ENCODE results near the gene CSMD2. TPM values are rescaled to one million over a fixed set of nuclear protein-coding genes. Genes with fewer than 3 reads are reported as not detected.

The CSMD2 gene
- total RNA-seq, 1 experiment from 2014 or later, result 0.22 TPM

DNA sequence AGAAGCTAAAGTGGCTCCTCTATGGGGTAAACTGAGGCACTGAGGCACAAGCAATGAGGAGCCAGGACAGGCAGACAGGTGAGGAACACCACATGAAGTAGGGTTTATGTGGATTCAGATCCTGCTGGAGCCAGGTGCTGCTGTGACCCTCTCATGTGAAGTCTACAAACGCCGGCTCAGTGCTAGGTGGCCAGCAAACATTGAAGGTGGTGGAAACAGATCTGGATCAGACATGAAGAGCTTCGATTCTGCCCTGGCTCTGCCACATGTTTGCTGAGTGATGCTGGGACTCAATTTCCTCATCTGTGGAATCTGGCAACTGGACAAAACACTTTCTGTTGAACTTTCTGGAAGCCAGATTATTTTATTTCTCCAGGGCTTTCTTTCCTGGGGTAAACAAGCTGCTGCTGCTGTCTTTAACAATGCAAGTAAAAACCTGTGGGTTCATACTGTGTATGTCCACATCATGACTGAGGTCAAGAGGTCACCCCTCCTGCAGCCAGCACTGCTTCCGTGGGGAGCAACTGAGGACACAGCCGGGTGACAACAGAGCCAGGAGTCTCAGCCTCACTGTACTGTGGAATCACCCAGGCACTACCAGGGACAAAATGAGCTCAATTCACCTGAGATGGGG lies 267.8 kb downstream of the CSMD2 start:
- RAD21 ChIA-PET (ENCODE audit: low non-redundant PET in 1 of 2, low total read pairs in 2 of 2, uncharacterized antibody in 2 of 2, unreplicated experiment in 2 of 2), result no interaction called here
- no peaks in the 10 kb centered on the region for H3K9me3 ChIP-seq (ENCODE audit: control insufficient read depth in 1 of 2, insufficient read depth in 1 of 2, low read depth in 1 of 2, low read length in 2 of 2)
- no peak overlapping the region for H3K9ac ChIP-seq (ENCODE audit: low read length)
- H4K20me1 ChIP-seq (ENCODE audit: insufficient read depth), result no peaks in the 10 kb centered on the region
- CTCF ChIA-PET, result no interaction called here
- H3K79me2 ChIP-seq (ENCODE audit: insufficient read depth, low read length), result no peaks in the 10 kb centered on the region
- no peak for TF ChIP-seq POLR2A (IDR thresholded peaks at IDR 0.05; ENCODE audit: borderline replicate concordance, extremely low read depth, insufficient read depth, insufficient read length)
- intact Hi-C loops (cut with micrococcal nuclease), result no loop called here
- POLR2A ChIA-PET, result no interaction called here
- no peak for DNase-seq (ENCODE audit: low read depth, low spot score)
- no peak for ATAC-seq
- H3K4me3 ChIP-seq (replicated peaks in 1 of 2; ENCODE audit: low read depth in 1 of 2, low read length in 2 of 2), result no peak overlapping the region
- BruUV-seq (replicated peaks), result no TSS peak
- no peaks in the 10 kb centered on the region for H3K4me1 ChIP-seq (ENCODE audit: control insufficient read depth in 1 of 2, insufficient read depth in 2 of 2, low read length in 2 of 2)
- H3K27ac ChIP-seq (ENCODE audit: low read depth, low read length), result no peak overlapping the region
- peaks cover 17% of the 10 kb centered on the region for H3K27me3 ChIP-seq (ENCODE audit: insufficient read depth, low read length)
- no peak overlapping the region for H3K4me2 ChIP-seq (ENCODE audit: low read length)
- H3K9me2 ChIP-seq (ENCODE audit: insufficient read depth), result no peaks in the 10 kb centered on the region
- H2AFZ ChIP-seq (ENCODE audit: low read depth, low read length, poor library complexity, severe bottlenecking), result no peak overlapping the region
- no peaks in the 10 kb centered on the region for H3K36me3 ChIP-seq (ENCODE audit: control insufficient read depth in 1 of 2, insufficient read depth in 2 of 2, low read length in 2 of 2)

GRCh38 chr1:33895976-33896375 lies 269.1 kb downstream of the CSMD2 start:
- no peak overlapping the region for H3K4me2 ChIP-seq (ENCODE audit: low read length)
- no peak overlapping the region for H3K9ac ChIP-seq (ENCODE audit: low read length)
- H2AFZ ChIP-seq (ENCODE audit: low read depth, low read length, poor library complexity, severe bottlenecking), result no peak overlapping the region
- ChIA-PET CTCF (no interaction called here), RAD21 (ENCODE audit: low non-redundant PET in 1 of 2, low total read pairs in 2 of 2, uncharacterized antibody in 2 of 2, unreplicated experiment in 2 of 2) (no interaction called here), POLR2A (no interaction called here)
- no peaks in the 10 kb centered on the region for H3K9me2 ChIP-seq (ENCODE audit: insufficient read depth)
- H3K4me1 ChIP-seq (ENCODE audit: control insufficient read depth in 1 of 2, insufficient read depth in 2 of 2, low read length in 2 of 2), result no peaks in the 10 kb centered on the region
- no TSS peak for BruUV-seq (replicated peaks)
- no peaks in the 10 kb centered on the region for H3K9me3 ChIP-seq (ENCODE audit: control insufficient read depth in 1 of 2, insufficient read depth in 1 of 2, low read depth in 1 of 2, low read length in 2 of 2)
- no peak overlapping the region for H3K4me3 ChIP-seq (replicated peaks in 1 of 2; ENCODE audit: low read depth in 1 of 2, low read length in 2 of 2)
- DNase-seq (ENCODE audit: low read depth, low spot score) (no peak), ATAC-seq (no peak)
- no peaks in the 10 kb centered on the region for H4K20me1 ChIP-seq (ENCODE audit: insufficient read depth)
- H3K79me2 ChIP-seq (ENCODE audit: insufficient read depth, low read length), result no peaks in the 10 kb centered on the region
- intact Hi-C loops (cut with micrococcal nuclease), result no loop called here
- H3K27me3 ChIP-seq (ENCODE audit: insufficient read depth, low read length), result peaks cover 12% of the 10 kb centered on the region
- no peak overlapping the region for H3K27ac ChIP-seq (ENCODE audit: low read depth, low read length)
- H3K36me3 ChIP-seq (ENCODE audit: control insufficient read depth in 1 of 2, insufficient read depth in 2 of 2, low read length in 2 of 2), result no peaks in the 10 kb centered on the region
- TF ChIP-seq EZH2phosphoT487 (IDR thresholded peaks at IDR 0.05; ENCODE audit: borderline replicate concordance) (no peak), POLR2AphosphoS5 (IDR thresholded peaks at IDR 0.05; ENCODE audit: low read depth, low read length) (no peak), JUND (IDR thresholded peaks at IDR 0.05) (no peak), CEBPB (IDR thresholded peaks at IDR 0.05; ENCODE audit: low read depth) (no peak), YY1 (IDR thresholded peaks at IDR 0.05; ENCODE audit: extremely low read depth, insufficient replicate concordance, low read depth, low read length) (no peak), SP1 (IDR thresholded peaks at IDR 0.05; ENCODE audit: low read depth) (no peak), ZNF274 (IDR thresholded peaks at IDR 0.05; ENCODE audit: low read depth, low read length) (no peak), RAD21 (IDR thresholded peaks at IDR 0.05; ENCODE audit: low read depth) (no peak), ZFX (IDR thresholded peaks at IDR 0.05) (no peak), POLR2A (IDR thresholded peaks at IDR 0.05; ENCODE audit: borderline replicate concordance, extremely low read depth, insufficient read depth, insufficient read length) (no peak), ELF1 (IDR thresholded peaks at IDR 0.05; ENCODE audit: borderline replicate concordance, low read depth) (no peak), REST (IDR thresholded peaks at IDR 0.05; ENCODE audit: low read depth) (no peak), EZH2 (IDR thresholded peaks at IDR 0.05) (no peak), SRF (IDR thresholded peaks at IDR 0.05; ENCODE audit: low read depth) (no peak), SIN3A (IDR thresholded peaks at IDR 0.05; ENCODE audit: low read depth) (no peak)
- TF ChIP-seq, protein P1, sequence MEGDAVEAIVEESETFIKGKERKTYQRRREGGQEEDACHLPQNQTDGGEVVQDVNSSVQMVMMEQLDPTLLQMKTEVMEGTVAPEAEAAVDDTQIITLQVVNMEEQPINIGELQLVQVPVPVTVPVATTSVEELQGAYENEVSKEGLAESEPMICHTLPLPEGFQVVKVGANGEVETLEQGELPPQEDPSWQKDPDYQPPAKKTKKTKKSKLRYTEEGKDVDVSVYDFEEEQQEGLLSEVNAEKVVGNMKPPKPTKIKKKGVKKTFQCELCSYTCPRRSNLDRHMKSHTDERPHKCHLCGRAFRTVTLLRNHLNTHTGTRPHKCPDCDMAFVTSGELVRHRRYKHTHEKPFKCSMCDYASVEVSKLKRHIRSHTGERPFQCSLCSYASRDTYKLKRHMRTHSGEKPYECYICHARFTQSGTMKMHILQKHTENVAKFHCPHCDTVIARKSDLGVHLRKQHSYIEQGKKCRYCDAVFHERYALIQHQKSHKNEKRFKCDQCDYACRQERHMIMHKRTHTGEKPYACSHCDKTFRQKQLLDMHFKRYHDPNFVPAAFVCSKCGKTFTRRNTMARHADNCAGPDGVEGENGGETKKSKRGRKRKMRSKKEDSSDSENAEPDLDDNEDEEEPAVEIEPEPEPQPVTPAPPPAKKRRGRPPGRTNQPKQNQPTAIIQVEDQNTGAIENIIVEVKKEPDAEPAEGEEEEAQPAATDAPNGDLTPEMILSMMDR (IDR thresholded peaks at IDR 0.05 in 2 of 3, conservative IDR thresholded peaks at IDR 0.05 in 1 of 3; ENCODE audit: borderline replicate concordance in 1 of 3, insufficient read depth in 1 of 3, low read depth in 2 of 3, low read length in 2 of 3), result no peak
- TF ChIP-seq, protein P2, sequence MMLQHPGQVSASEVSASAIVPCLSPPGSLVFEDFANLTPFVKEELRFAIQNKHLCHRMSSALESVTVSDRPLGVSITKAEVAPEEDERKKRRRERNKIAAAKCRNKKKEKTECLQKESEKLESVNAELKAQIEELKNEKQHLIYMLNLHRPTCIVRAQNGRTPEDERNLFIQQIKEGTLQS (IDR thresholded peaks at IDR 0.05), result no peak
